Measurements from ENCODE around the gene ACTRT3.

GRCh38 chr3:169746924-169747323 lies 22.4 kb downstream of the ACTRT3 start:
- TF ChIP-seq, protein P1, sequence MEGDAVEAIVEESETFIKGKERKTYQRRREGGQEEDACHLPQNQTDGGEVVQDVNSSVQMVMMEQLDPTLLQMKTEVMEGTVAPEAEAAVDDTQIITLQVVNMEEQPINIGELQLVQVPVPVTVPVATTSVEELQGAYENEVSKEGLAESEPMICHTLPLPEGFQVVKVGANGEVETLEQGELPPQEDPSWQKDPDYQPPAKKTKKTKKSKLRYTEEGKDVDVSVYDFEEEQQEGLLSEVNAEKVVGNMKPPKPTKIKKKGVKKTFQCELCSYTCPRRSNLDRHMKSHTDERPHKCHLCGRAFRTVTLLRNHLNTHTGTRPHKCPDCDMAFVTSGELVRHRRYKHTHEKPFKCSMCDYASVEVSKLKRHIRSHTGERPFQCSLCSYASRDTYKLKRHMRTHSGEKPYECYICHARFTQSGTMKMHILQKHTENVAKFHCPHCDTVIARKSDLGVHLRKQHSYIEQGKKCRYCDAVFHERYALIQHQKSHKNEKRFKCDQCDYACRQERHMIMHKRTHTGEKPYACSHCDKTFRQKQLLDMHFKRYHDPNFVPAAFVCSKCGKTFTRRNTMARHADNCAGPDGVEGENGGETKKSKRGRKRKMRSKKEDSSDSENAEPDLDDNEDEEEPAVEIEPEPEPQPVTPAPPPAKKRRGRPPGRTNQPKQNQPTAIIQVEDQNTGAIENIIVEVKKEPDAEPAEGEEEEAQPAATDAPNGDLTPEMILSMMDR (conservative IDR thresholded peaks at IDR 0.05; ENCODE audit: low read depth, low read length), result no peak
- no peak for TF ChIP-seq EZH2 (IDR thresholded peaks at IDR 0.05; ENCODE audit: borderline replicate concordance, low read depth, low read length, poor library complexity, severe bottlenecking)

Data from A673 (cell line).